ENCODE data around the gene SCUBE2. TPM values are rescaled to one million over a fixed set of nuclear protein-coding genes. Genes with fewer than 3 reads are reported as not detected.

SCUBE2 gene
- total RNA-seq, 1 donor from 2014 or later, result 1.9 TPM

DNA sequence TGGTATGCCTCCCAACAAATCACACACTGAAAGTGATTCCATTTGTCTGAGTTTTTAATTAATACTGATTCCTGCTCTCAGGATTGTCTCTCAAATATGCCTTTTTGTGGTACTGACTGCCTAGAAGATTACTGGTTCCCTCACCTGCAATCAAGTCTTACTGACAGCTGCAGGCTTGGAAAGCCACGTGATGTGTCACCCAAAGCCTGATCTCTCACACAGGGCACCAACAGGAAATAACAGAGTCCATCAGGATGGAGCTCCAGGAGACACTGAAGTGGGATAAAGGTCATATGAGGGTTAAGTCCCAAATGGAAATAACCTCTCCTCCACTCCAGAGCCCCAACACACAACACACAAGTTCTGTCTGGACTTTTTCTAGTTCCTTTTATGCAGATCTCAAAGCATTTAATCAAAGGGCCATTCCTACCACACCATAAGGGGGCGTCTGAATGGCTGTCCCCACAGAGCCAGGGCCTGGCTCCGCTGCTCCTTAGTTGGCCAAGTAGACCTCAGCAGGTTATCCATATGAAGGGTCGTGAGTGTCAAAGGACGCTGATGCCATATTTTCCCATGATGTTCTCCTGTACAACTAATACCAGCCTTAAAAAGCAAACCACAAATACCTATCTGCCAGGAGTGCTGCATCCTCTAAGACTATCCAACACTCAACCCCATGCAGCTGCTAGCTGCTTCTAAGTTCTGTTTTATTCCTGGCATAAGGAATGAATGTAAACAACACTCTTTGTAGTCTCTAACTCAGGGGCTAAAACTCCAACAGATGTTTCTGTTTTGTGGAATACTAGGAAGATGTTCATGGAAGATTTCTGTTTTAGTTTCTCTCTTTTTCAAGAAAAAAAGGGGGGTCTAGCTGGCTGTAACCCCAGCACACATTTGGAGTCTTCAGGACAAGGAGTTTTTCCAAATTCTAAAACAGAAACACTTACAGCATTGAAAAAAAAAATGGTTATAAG is 13.0 kb downstream of the SCUBE2 start:
- no peak for ATAC-seq (ENCODE audit: poor library complexity)
- intact Hi-C loops (cut with DNase I), result no loop called here
- no peak for DNase-seq

DNA sequence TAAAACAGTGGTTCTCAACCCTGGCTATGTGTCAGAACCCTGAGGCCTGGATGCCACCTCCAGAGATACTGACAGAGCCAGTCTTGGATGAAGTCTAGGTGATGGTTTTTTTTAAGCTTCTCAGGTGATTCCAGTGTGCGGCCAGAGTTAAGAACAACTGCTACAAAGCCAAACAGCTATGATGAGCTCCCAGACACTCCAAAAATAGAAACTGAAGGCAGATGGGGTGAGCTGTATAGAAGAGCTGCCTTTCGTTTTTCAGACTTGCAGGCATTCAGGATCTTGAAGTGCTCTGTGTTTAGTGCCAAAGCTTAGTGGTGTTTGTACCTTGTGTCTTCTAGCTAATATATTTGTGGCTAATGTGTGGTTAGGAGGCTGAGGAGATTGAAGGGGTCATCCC is 14.2 kb downstream of the SCUBE2 start:
- ATAC-seq (ENCODE audit: poor library complexity) (peak; percentile 41), DNase-seq (no peak)
- intact Hi-C loops (cut with DNase I), result no loop called here

DNA sequence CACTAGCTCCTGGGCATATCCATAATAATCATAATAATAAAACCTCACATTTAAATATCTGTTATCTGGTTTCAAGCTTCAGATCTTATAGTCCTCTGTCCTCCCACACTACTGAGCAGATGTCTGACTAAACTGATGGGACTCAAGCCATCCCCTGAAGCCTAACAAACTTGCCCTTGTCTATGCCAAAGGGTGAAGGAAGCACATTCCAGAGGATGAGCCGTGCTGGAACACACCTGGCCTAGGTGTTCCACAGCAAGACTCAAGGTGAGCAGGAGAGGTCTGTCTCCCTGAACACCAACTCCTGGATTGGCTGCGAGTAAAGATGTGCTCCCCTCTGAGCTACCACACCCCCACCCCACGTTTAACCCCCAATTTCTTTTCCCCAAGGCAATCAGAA is 14.7 kb downstream of the SCUBE2 start:
- intact Hi-C loops (cut with DNase I), result no loop called here
- no peak for DNase-seq
- no peak for ATAC-seq (ENCODE audit: poor library complexity)

DNA sequence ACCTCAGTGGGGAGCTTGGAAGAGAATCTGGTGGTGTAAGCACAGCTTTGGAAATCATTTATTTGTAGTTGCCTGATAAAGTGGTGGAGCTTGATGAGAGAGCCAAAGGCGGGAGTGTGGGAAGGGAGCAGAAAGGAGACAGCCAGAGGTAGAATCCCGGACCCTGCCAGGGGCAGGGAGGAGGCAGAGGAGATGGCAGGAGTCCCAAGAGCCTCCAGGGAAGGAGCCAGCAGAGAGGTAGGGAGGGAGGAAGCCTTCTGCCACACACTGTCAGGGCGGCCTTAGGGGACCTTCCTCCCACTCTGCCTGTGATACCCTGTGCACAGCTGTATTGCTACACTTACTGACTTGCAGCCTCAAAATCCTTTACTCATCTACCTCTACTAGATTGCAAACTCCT is 15.4 kb downstream of the SCUBE2 start:
- ATAC-seq (ENCODE audit: poor library complexity) (no peak), DNase-seq (no peak)
- intact Hi-C loops (cut with DNase I), result no loop called here

DNA sequence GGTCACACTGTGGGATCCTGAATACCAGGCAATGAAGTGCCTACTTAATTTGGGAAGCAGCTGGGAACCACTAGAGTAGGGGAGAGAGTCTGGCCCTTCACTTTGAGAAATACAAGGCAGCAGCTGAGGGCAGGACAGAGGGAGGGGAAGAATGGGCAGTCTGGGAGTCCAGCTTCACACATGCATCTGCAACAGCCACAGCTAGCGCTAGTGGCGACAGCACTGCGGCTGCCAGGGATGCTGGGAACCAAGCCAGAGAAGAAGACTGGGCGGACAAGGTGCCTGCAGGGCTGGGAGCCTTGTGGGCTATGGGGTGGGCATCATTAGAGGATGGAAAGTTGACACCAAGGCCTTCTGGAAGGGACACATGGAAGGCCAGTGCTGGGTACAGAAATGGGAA is 15.8 kb downstream of the SCUBE2 start:
- DNase-seq (no peak), ATAC-seq (ENCODE audit: poor library complexity) (peak; percentile 62)
- intact Hi-C loops (cut with DNase I), result no loop called here

DNA sequence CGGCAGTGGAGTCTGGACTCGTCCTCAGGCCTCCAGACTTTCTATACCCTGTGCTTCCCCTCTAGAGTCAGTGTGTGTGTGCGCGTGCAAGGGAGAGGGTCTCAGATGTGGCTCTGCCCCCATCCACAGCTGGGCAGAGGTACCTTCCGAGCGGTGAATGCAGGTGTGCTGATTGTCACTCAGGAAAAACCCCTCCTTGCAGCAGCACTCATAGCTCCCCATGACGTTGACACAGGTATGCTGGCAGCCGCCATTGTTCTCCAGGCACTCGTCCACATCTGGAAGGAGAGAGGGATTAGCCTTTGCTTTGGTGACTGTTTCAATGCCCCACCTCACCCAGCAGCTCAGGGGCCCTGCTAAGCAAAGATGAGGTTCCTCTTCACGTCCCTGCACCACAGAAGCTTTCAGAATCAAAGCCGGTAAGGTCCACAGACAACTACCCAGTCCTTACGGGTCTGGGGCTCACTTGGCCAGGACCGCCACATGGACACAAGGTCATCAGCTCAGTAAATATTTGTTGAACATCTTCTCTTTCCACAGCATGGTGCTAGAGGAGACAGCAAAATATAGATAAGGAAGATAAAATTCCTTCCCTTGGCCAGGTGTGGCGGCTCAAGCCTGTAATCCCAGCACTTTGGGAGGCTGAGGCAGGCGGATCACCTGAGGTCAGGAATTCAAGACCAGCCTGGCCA is 16.9 kb downstream of the SCUBE2 start:
- DNase-seq (no peak), ATAC-seq (ENCODE audit: poor library complexity) (no peak)
- intact Hi-C loops (cut with DNase I), result no loop called here

DNA sequence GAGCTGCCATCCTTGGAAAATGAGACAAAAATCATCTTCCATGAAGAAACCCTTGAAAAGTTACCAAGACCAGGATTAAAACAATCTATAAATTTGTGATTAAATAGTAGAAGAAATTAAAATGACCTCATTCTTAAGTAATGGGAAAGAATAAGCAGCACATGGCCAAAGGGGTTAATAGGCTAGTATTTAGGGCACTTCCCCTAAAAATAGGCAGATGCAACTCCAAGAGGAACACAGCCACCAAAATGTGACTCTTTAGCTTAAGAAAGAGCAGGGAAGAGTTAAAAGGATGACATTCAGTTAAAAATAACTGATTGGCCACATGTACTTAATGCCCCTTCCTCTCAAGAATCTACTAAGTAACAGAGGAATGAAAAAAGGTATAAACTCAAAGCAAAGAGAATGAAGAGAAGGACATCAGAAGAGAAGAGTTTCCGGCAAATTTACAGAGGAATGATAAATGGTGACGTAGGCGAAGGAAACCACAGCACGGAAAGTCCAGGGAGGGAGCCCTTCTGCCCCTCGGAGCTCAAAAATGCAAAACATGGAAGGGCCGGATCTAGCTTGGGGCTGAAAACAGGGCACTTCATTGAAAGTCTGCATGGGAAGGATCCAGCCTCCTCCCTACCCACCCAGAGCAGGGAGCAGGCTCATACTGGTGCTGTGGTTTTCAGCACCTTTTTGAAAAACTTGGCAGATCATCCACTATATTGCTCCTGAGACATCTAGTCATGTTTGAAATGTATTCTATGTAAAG is 17.8 kb downstream of the SCUBE2 start:
- ATAC-seq (ENCODE audit: poor library complexity) (no peak), DNase-seq (no peak)
- intact Hi-C loops (cut with DNase I), result no loop called here

DNA sequence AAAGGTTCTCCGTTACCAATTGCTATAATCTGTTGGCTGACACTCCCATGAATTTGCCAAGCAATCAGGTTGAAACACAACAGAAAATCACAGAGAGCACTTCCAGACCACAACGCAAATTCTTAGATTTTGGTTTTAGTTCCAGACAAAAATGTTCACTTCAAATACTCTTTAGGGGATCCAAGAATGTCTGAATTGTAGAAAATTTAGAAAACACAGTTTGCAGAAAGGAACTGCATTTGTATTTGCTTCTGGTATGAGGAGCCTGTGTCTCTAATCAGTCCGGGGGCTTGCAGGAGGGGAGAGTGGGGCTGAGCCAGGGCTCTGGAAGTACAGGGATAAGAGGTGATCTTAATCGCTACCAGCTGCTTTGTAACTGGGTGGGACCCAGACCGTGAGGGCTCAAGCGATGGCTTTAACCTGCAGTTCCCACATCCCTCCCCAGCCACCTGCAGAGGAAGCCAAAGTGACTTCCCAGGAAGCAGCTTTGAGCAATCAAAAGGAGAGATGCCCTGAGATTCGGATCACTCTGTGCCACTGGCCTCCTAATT is 18.7 kb downstream of the SCUBE2 start:
- ATAC-seq (ENCODE audit: poor library complexity) (no peak), DNase-seq (no peak)
- intact Hi-C loops (cut with DNase I), result no loop called here

DNA sequence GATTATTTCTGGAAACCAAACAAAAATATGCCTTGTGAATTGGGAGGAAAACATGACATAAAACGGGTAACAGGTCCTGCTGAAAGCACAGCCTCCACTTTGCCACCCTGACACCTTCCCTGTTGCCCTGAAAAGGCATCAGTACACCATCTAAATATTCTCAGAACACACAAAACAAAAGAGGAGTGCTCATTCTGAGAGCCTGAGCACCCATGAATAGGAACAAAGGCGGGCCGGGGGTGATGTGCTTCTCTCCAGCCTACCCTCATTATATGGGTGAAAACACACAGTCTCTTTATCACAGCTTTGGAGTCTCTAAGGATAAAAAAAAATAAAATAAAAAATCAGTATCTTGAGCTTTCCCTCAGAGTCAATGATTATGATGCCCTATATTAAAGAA is 19.7 kb downstream of the SCUBE2 start:
- no peak for DNase-seq
- no peak for ATAC-seq (ENCODE audit: poor library complexity)
- intact Hi-C loops (cut with DNase I), result no loop called here

DNA sequence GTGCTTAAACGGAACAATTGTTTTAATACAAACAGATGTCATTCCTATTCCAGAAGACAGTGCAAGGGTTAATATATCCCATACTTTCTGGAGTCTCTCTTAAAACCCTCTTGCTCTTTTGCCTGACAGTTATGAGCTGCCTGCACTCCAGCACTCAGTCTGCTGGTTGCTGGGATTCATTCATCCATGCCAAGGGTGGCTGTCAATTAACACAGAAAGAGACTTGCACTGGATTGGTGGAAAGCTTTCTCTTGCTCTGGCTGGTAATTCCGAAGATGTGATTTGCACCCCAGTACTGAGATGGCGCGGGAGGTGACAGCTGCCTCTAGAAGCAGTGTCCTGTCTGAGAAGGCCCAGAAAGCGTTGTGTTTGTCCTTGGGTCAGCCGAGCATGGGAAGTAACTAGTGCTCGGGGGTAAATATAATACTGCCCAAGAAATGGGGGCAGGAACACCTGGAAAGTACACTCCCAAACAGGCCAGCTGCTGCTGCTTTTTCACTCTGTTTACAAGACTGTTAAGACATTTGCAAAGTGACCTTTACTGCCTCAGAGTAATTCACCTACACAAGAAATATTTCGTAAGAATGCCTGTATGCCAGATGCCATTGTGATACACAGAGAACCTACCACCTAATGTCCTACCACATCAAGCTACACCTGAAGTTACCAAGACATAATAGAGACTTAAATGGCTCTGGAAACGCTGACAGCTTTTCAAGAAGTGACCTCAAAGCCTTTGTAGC is 20.5 kb downstream of the SCUBE2 start:
- DNase-seq (no peak), ATAC-seq (ENCODE audit: poor library complexity) (no peak)
- intact Hi-C loops (cut with DNase I), result no loop called here

DNA sequence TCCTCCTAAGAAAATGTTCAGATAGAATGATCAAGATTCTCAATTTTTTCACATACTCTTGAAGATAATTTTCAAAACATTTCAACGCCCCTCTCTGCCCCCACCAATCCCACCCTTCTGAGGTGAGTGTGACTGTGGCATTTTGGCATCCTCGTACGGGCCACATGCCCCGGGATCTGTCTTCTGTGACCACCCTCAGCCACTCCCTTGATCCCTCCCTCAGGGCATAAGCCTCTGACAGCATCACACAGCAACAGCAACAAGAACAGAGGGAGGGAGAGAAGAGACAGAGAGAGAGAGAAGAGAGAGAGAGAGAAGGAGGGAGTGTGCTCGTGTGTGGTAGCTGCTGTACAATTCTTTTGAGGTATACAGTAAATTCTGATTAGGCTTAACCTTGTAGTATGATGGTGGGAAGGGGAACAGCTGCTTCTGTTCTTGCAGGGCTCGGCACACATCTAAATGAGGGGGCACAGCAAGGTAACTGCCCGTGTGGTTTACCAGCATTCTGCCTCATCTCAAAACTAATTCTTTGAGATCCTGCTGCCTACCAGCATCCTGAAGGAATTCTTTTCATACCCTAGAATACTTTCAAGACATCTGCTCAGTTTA is 21.4 kb downstream of the SCUBE2 start:
- intact Hi-C loops (cut with DNase I), result no loop called here
- DNase-seq, result no peak
- no peak for ATAC-seq (ENCODE audit: poor library complexity)

DNA sequence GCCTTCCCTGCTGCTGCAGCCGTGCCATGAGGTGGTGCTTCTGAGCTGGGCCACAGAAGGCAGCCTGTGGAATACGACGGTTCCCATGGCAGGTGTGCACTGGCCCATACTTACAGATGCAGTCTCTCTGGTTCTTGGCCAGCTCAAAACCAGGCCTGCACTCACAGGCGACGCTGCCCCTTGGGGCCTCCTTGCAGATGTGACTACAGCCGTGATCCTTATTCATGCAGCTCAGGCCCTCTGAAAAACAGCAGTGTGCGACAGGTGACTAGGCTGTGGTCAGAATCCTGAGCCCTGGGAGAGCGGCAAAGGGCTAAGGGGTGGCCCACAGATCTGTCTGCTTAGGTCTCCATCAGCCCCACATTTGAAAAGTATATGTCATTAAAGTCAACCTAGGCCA is 22.1 kb downstream of the SCUBE2 start:
- DNase-seq (no peak), ATAC-seq (ENCODE audit: poor library complexity) (no peak)
- intact Hi-C loops (cut with DNase I), result no loop called here

DNA sequence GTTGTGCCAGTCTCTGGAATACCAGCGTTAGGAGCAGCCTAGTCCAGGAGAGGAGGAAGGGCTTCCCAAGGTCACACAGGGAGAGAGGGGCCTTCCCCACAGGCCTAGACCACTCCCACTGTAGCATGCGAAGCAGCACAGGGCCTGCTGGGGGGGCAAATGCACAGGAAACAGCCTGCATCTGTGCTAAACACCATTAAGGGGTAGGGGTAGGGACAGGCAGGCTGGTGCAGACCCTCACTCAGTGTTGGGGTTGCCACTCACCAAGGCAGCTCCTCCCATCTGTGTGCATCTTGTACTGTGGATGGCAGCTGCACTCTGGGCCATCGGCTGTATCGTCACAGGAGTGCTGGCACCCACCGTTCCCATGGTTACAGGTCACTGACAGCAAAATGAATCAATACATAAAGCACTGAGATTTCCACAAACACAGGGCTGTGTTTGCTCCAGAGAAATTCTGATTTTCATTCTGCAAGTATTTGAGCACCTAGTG is 24.9 kb downstream of the SCUBE2 start:
- ATAC-seq (ENCODE audit: poor library complexity), result no peak
- intact Hi-C loops (cut with DNase I), result no loop called here

DNA sequence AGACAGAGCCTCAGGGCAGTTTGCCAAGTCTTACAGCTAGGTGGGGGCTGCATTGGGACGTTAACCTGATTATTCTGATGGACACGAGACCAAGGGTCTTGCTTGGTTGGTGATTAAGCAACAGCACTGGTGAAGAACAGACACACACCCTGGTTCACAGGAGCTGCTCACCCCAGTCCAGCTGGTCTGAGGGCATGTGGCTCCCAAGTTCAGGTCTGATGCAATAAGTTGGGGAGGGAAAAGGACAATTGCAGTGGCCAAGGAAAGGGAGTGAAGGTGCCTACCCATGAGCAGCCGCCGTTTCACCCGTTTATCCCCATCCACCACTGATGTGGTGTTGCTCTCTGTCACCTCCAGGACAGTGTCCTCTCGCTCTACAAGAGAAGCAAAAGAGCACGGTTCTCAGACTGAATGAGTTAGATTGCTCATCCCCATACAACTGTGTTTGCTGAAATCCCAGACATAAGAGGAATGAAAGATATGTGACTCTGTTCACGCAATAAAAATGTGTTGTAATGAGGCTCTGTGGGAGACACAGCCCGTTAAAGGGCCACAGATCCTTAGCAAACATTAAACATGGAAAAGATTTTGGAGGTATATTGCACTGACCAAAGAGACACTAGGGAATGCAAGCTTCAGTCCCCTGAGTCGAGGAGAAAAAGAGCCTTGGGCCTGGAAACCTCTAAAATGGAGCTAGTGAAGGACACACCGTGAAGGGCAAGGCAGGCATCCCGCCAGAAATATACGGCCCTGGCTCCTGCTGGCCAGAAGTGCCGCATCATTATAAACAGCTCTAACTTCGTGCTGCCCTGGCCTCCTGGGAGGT is 25.6 kb downstream of the SCUBE2 start:
- ATAC-seq (ENCODE audit: poor library complexity) (no peak), DNase-seq (no peak)
- intact Hi-C loops (cut with DNase I), result no loop called here

More for the DNA sequence above, 24.9 kb downstream of the SCUBE2 start:
- DNase-seq, result no peak

DNA sequence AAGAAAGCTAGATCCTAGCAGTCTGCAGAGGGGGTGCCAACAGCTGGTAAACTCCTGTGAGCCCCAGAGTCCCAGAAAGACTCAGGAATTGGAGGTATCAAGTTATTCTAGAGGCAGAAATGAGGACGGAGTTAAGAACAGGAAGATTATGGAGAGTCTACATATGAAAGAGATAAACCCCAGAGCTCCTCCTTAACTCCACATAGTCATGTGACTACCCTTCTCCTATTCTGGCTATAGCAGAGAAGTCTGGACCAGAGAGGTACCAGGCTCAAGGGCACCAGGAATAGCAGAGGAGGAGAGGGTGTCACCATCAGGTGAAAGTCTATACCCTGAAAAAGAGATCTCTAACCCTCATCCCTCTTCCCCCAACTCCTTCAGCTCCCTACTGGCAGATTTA is 29.6 kb downstream of the SCUBE2 start:
- intact Hi-C loops (cut with DNase I), result no loop called here

DNA sequence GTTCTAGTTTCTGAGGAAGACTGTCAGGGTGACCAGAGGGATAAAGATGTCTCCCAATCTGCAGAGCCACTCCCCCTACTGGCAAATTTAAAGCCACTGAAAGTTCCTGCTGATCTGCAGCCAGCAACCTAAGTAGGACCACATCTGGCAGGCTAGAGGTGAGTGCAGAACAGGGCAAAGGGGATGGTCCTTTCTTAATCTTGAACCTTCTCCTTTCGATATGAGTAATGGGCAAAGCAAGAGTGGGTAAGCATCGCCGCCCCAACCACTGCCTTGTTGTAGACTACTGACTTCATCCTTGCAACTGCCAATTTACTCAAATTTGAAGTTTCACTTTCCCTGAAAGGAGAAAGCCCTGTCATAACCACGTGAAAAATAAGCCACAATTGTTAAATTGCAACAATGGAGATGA is 30.7 kb downstream of the SCUBE2 start:
- ATAC-seq (ENCODE audit: poor library complexity), result no peak
- DNase-seq, result no peak
- intact Hi-C loops (cut with DNase I), result no loop called here

More for the DNA sequence above, 29.6 kb downstream of the SCUBE2 start:
- ATAC-seq (ENCODE audit: poor library complexity) (no peak), DNase-seq (no peak)

DNA sequence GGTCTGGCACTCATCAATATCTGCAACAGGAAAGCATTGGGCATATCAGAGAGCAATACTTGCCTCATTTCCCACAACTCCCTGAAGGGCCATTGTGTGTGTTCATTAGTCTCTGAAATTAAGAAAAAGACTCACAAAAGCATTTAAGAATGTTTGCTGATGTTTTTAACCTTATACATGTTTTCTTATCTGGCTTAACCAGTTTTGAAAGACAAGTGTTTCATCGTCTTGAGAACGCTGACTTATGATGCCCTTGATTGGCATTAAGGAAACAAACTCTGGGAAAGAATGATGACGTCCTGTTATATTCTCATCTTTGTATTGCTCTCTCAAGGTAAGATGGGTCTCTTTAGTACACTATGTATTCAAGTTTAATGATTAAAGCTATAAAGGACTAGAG is 32.0 kb downstream of the SCUBE2 start:
- DNase-seq (no peak), ATAC-seq (ENCODE audit: poor library complexity) (no peak)
- intact Hi-C loops (cut with DNase I), result no loop called here
